MG63 (cell line): Measurements from ENCODE around the gene PKNOX1. TPM values are rescaled to one million over a fixed set of nuclear protein-coding genes. Genes with fewer than 3 reads are reported as not detected.
"Not testable (repeated sequence)": the region's sequence is repeated elsewhere in the genome, so short reads cannot be mapped to it uniquely, and the experiment has no call there.

ENCODE experiments used
- DNase-seq: peaks from one replicate; pipeline ENCODE4 v3.0.0-alpha.2; 2020
- H3K27me3 ChIP-seq: fragments of 250-450 bp; sonication (Bioruptor Pico); 2 replicates; pipeline ENCODE4 v1.5.1; 2020; ENCODE audit warnings: mild to moderate bottlenecking, moderate library complexity
- H3K36me3 ChIP-seq: fragments of 250-450 bp; sonication (Bioruptor Pico); 2 replicates; pipeline ENCODE4 v1.5.1; 2020; ENCODE audit warnings: mild to moderate bottlenecking, moderate library complexity
- H3K4me3 ChIP-seq: fragments of 250-450 bp; sonication (Bioruptor Pico); 2 replicates; pipeline ENCODE4 v1.5.1; 2020; ENCODE audit warnings: mild to moderate bottlenecking, moderate library complexity
- H3K9me3 ChIP-seq: fragments of 250-450 bp; sonication (Bioruptor Pico); 2 replicates; pipeline ENCODE4 v1.5.1; 2020; ENCODE audit warnings: mild to moderate bottlenecking, moderate library complexity
- total RNA-seq: library from RNA; depleted of rRNA; stranded (reverse); fragments of >200 nt; shearing (Covaris generic); gene quantifications from 2 replicates; pipeline ENCODE4 v1.2.3, GENCODE V29; 2014; ENCODE audit warnings: low replicate concordance

PKNOX1 gene
- total RNA-seq, 1 experiment from 2014 or later: 35.9 TPM

GRCh38 chr21:42993051-42993712, 18.8 kb downstream of the PKNOX1 start:
- no peak for DNase-seq
- H3K27me3 ChIP-seq: no peaks in the 10 kb centered on the region
- H3K36me3 ChIP-seq: peaks cover 22% of the 10 kb centered on the region
- no peak overlapping the region for H3K4me3 ChIP-seq
- H3K9me3 ChIP-seq: peaks cover 3% of the 10 kb centered on the region; the same call in 1 of the 2 replicates

GRCh38 chr21:42997053-42997452, 22.7 kb downstream of the PKNOX1 start:
- Histone ChIP-seq H3K9me3 (peaks cover 26% of the 10 kb centered on the region), H3K36me3 (peaks cover 33% of the 10 kb centered on the region), H3K27me3 (no peaks in the 10 kb centered on the region), H3K4me3 (no peak overlapping the region)
- peak; percentile 91 for DNase-seq

GRCh38 chr21:42997983-42998382, 23.6 kb downstream of the PKNOX1 start:
- not testable (repeated sequence) for H3K27me3 ChIP-seq, DNase-seq, H3K4me3 ChIP-seq
- peaks cover 26% of the 10 kb centered on the region for H3K36me3 ChIP-seq
- peaks cover 26% of the 10 kb centered on the region for H3K9me3 ChIP-seq

GRCh38 chr21:42999152-42999551, 24.8 kb downstream of the PKNOX1 start:
- peaks cover 23% of the 10 kb centered on the region for H3K36me3 ChIP-seq
- H3K4me3 ChIP-seq, H3K27me3 ChIP-seq, DNase-seq: not testable (repeated sequence)
- peaks cover 26% of the 10 kb centered on the region for H3K9me3 ChIP-seq

DNA sequence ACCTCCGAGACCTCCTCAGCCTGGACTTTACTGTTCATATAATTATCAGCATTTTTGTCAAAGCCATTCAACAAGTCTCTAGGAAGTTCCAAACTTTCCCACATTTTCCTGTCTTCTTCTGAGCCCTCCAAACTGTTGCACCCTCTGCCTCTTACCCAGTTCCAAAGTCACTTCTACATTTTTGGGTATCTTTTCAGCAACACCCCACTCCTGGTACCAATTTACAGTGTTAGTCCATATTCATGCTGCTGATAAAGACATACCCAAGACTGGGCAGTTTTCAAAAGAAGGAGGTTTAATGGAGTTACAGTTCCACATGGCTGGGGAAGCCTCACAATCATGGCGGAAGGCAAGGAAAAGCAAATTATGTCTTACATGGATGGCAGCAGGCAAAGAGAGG, 25.7 kb downstream of the PKNOX1 start:
- Histone ChIP-seq H3K9me3 (peaks cover 26% of the 10 kb centered on the region), H3K36me3 (peaks cover 29% of the 10 kb centered on the region)
- DNase-seq, H3K4me3 ChIP-seq, H3K27me3 ChIP-seq: not testable (repeated sequence)

DNA sequence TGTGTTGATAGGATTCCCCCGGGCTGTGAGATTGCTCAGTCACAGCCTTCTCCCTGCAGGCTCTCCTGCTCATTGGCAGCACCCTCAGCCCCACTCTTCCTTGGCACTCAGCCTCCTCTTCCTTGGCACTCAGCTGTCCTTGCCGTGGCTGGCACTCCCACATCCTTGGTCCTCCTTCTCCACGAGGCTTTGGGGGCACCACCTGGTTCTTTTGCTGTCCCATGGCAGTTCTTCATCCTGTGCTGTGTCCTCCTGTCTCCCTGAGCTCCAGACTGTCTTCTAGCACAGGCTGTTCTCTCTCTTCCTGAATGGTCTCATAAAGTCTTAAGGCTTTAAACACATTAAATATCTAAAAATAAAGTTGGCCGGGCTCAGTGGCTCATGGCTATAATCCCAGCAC, 27.0 kb downstream of the PKNOX1 start:
- H3K36me3 ChIP-seq: peaks cover 34% of the 10 kb centered on the region

DNA sequence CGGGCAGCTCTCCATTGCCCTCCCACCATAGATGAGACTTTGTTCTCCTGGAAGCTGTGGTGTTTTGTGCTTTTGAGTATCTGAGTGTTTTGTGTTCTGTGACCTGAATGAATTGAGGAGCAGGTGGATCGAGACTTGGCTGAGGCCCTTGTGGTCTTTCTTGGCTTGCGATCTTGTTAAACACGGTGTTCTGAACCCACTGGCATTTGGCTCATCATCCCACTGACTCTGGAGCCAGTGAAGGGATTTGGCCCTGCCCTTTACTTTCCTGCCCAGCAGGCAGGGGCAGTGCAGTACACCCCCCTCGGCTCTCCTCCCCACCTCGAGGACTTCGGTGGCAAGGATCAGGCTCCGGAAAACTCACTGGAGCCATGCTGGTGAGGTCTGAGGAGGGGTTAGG, 30.6 kb downstream of the PKNOX1 start:
- H3K9me3 ChIP-seq: peaks cover 8% of the 10 kb centered on the region
- H3K4me3 ChIP-seq: no peak overlapping the region
- H3K27me3 ChIP-seq: no peaks in the 10 kb centered on the region
- peaks cover 41% of the 10 kb centered on the region for H3K36me3 ChIP-seq
- no peak for DNase-seq

More for the DNA sequence above, 27.0 kb downstream of the PKNOX1 start:
- Histone ChIP-seq H3K27me3 (no peaks in the 10 kb centered on the region), H3K9me3 (peaks cover 26% of the 10 kb centered on the region), H3K4me3 (no peak overlapping the region)
- peak; percentile 40 for DNase-seq

GRCh38 chr21:43005635-43006034, 31.3 kb downstream of the PKNOX1 start:
- DNase-seq: no peak
- H3K27me3 ChIP-seq: no peaks in the 10 kb centered on the region
- no peak overlapping the region for H3K4me3 ChIP-seq

DNA sequence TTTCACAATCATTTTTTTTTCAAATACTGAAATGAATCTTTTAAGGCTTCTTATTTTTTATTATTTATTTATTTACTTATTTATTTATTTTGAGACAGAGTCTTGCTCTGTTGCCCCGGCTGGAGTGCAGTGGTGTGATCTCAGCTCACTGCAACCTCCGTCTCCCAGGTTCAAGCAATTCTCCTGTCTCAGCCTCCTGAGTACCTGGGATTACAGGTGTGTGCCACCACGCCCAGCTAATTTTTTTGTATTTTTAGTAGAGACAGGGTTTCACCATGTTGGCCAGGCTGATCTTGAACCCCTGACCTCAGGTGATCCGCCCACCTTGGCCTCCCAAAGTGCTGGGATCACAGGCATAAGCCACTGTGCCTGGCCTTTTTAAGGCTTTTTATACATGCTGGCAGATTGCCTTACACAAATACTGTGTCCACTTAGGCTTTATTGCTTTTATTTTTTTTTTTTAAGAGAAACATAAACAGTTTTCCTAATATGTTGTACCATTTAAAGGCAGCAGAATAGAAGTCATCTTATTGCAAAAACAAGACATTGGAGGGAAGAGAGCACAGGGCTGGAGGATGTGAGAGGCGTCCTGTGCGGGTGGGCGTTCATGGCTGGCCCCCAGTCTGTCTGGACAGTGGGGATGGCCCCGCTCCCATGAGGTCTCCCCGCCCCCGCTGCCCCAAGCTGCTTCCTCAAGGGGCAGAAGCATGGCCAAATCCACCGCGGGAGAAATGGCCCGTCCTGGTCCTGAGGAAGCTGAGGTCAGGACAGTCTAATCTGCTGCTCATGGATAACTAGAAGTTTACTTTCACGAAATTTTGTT, 31.9 kb downstream of the PKNOX1 start:
- H3K36me3 ChIP-seq: peaks cover 47% of the 10 kb centered on the region
- DNase-seq, H3K4me3 ChIP-seq, H3K9me3 ChIP-seq, H3K27me3 ChIP-seq: not testable (repeated sequence)

More at GRCh38 chr21:43005635-43006034, 31.3 kb downstream of the PKNOX1 start:
- Histone ChIP-seq H3K36me3 (peaks cover 45% of the 10 kb centered on the region), H3K9me3 (peaks cover under 1% of the 10 kb centered on the region)

- Histone ChIP-seq H3K36me3 (peaks cover 53% of the 10 kb centered on the region), H3K27me3 (no peaks in the 10 kb centered on the region), H3K9me3 (no peaks in the 10 kb centered on the region), H3K4me3 (no peak overlapping the region)
- DNase-seq: no peak
Observed at GRCh38 chr21:43006874-43007208, 32.5 kb downstream of the PKNOX1 start.

GRCh38 chr21:43012596-43012995, 38.2 kb downstream of the PKNOX1 start:
- Histone ChIP-seq H3K36me3 (peaks cover 69% of the 10 kb centered on the region), H3K4me3 (no peak overlapping the region), H3K9me3 (no peaks in the 10 kb centered on the region), H3K27me3 (no peaks in the 10 kb centered on the region)
- no peak for DNase-seq

DNA sequence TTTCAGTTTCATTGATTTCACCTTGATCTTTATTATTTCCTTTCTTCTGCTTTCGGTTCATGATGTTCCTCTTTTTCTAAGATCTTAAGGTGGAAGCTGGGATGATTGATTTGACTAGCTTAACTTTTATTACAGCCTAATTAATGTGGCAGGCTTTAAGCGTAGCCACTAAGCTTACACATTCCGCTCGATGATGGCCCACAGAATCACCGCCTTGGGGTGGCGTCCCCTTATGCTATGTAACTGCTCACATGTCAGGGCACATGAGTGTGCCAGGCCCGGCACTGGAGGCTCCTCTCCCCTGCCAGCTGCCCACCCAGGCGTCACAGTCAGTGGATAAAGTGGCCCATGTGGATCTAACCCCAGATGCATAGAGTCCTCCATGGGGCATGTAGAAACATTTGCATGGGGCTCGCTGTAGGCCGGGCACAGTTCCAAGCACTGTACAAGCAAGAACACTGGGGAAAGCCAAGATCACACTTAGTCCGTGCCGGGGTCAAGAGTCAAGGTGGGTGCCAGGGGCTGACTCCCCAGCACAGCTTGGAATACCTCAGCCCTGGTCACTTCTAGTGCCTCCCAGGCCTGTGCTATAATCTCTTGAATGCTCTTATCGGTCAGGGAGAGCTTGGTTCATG, 41.7 kb downstream of the PKNOX1 start:
- H3K36me3 ChIP-seq: peaks cover 63% of the 10 kb centered on the region
- H3K27me3 ChIP-seq: no peaks in the 10 kb centered on the region
- no peak for DNase-seq
- no peak overlapping the region for H3K4me3 ChIP-seq
- H3K9me3 ChIP-seq: no peaks in the 10 kb centered on the region

DNA sequence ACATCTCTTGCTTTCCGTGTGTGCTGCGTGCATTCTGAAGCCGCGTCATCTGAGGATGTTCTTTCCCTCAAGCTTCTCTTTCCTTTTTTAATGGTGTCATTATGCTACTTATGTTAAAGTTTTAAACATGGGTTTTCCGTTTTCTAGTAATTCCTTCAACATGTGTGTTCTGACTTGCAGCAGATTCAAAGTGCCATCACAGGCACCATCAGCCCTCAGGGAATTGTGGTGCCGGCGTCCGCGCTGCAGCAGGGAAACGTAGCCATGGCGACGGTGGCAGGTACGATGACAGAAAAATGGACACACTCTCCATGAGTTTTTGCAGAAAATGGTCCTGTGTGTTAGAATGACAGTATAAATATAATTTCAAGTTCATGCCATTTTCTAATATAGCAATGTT, 42.4 kb downstream of the PKNOX1 start:
- peaks cover 63% of the 10 kb centered on the region for H3K36me3 ChIP-seq
- no peak for DNase-seq
- H3K27me3 ChIP-seq: no peaks in the 10 kb centered on the region
- no peaks in the 10 kb centered on the region for H3K9me3 ChIP-seq
- H3K4me3 ChIP-seq: no peak overlapping the region

GRCh38 chr21:43018519-43018918, 44.2 kb downstream of the PKNOX1 start:
- DNase-seq: no peak
- H3K27me3 ChIP-seq: no peaks in the 10 kb centered on the region
- no peak overlapping the region for H3K4me3 ChIP-seq
- peaks cover 53% of the 10 kb centered on the region for H3K36me3 ChIP-seq
- H3K9me3 ChIP-seq: no peaks in the 10 kb centered on the region

- Histone ChIP-seq H3K9me3 (no peaks in the 10 kb centered on the region), H3K27me3 (no peaks in the 10 kb centered on the region), H3K36me3 (peaks cover 61% of the 10 kb centered on the region), H3K4me3 (no peak overlapping the region)
- no peak for DNase-seq
Observed at GRCh38 chr21:43020177-43020576, 45.8 kb downstream of the PKNOX1 start.

- H3K27me3 ChIP-seq: no peaks in the 10 kb centered on the region
- DNase-seq: no peak
- H3K4me3 ChIP-seq: no peak overlapping the region
- H3K9me3 ChIP-seq: no peaks in the 10 kb centered on the region
- peaks cover 63% of the 10 kb centered on the region for H3K36me3 ChIP-seq
Observed at GRCh38 chr21:43020771-43021170, 46.4 kb downstream of the PKNOX1 start.

DNA sequence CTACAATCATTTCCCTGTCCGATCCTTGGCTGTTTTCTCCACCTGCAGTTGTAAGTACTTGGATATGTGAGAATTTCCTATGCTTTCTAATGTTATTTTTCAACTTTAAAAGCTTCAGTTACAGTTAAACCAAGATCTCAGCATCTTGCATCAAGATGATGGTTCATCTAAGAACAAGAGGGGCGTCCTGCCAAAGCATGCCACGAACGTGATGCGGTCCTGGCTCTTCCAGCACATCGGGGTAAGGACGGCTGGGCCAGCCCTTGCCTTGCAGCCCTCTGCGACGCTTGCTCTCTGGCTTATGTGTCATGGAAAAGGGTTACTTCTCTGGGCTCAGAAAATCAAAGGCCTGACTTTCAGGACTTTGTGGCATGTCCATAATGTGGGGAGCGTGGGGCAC, 46.8 kb downstream of the PKNOX1 start:
- H3K27me3 ChIP-seq: no peaks in the 10 kb centered on the region
- peaks cover 63% of the 10 kb centered on the region for H3K36me3 ChIP-seq
- no peaks in the 10 kb centered on the region for H3K9me3 ChIP-seq
- DNase-seq: no peak
- H3K4me3 ChIP-seq: no peak overlapping the region
